Naive B cell (primary cell): ENCODE results near the gene ZNF764. TPM values are rescaled to one million over a fixed set of nuclear protein-coding genes. Genes with fewer than 3 reads are reported as not detected.

Source experiments
- ATAC-seq, 2 donors: fragments of 150-1000 bp; cut with Tn5 transposase; 2 replicates each; pipeline ENCODE4 v1.10.0; 2021; ENCODE audit warnings: low read depth in 2 of 2, mild to moderate bottlenecking in 2 of 2, moderate library complexity in 2 of 2
- DNase-seq: peaks from one replicate; pipeline ENCODE4 v3.0.0; 2022
- H3K27ac Mint-ChIP-seq, 6 donors: one replicate each; pipeline ENCODE4 v1.8.0; 2020 to 2022; ENCODE audit warnings: mild to moderate bottlenecking in 6 of 6, mixed read lengths in 6 of 6, moderate library complexity in 5 of 6, inconsistent platforms in 2 of 6
- H3K27me3 Mint-ChIP-seq, 3 donors: one replicate each; pipeline ENCODE4 v1.8.0; 2021 to 2022; ENCODE audit warnings: mixed read lengths in 3 of 3, mild to moderate bottlenecking in 1 of 3
- H3K36me3 Mint-ChIP-seq, 2 donors: one replicate each; pipeline ENCODE4 v1.8.0; 2020 to 2022; ENCODE audit warnings: mixed read lengths in 2 of 2, inconsistent platforms in 1 of 2, mild to moderate bottlenecking in 1 of 2
- H3K4me1 Mint-ChIP-seq, 3 donors: one replicate each; pipeline ENCODE4 v1.8.0; 2020 to 2022; ENCODE audit warnings: mixed read lengths in 3 of 3, inconsistent platforms in 1 of 3, mild to moderate bottlenecking in 1 of 3, moderate library complexity in 1 of 3
- H3K4me3 Mint-ChIP-seq, 8 donors: one replicate each; pipeline ENCODE4 v1.8.0; 2020 to 2022; ENCODE audit warnings: mild to moderate bottlenecking in 8 of 8, mixed read lengths in 8 of 8, moderate library complexity in 8 of 8, inconsistent platforms in 2 of 8
- H3K9me3 Mint-ChIP-seq, 7 donors: one replicate each; pipeline ENCODE4 v1.8.0; 2020 to 2022; ENCODE audit warnings: mixed read lengths in 7 of 7, mild to moderate bottlenecking in 5 of 7, inconsistent platforms in 2 of 7, moderate library complexity in 1 of 7
- polyA plus RNA-seq, 6 donors: library from polyadenylated mRNA; unstranded; fragments of 300-500 nt; fragmentation: Illumina TruSeq; gene quantifications; one replicate each; pipeline ENCODE4 v1.2.3, GENCODE V29; 2021; ENCODE audit warnings: low read depth in 6 of 6

Gene ZNF764
- polyA plus RNA-seq, 6 donors from 2014 or later = 2.3 to 6.8 (median 4.7) TPM; not detected in 1

GRCh38 chr16:30535777-30536190 lies 22.4 kb downstream of the ZNF764 start:
- H3K4me1 Mint-ChIP-seq = peaks cover 20 to 47% (median 33%) of the 10 kb centered on the region in 3 donors
- peak overlapping the region; percentile 90 to 99 (median 98) for H3K4me3 Mint-ChIP-seq
- H3K27me3 Mint-ChIP-seq = no peaks in the 10 kb centered on the region
- DNase-seq (peak; percentile 37), ATAC-seq (peak; percentile 52 to 54)
- H3K9me3 Mint-ChIP-seq = no peaks in the 10 kb centered on the region
- peak overlapping the region; percentile 93 to 99 (median 98) for H3K27ac Mint-ChIP-seq
- H3K36me3 Mint-ChIP-seq = peaks cover 0 to 7% of the 10 kb centered on the region in 2 donors

GRCh38 chr16:30535106-30535776 lies 22.9 kb downstream of the ZNF764 start:
- Mint-ChIP-seq H3K4me3 (peak overlapping the region; percentile 90 to 99 (median 98)), H3K27me3 (no peaks in the 10 kb centered on the region), H3K9me3 (no peaks in the 10 kb centered on the region), H3K27ac (peak overlapping the region; percentile 93 to 99 (median 98)), H3K4me1 (peaks cover 20 to 51% (median 38%) of the 10 kb centered on the region in 3 donors), H3K36me3 (peaks cover 0 to 7% of the 10 kb centered on the region in 2 donors)
- DNase-seq (no peak), ATAC-seq (peak; percentile 37 to 38)

GRCh38 chr16:30534368-30535105 lies 23.6 kb downstream of the ZNF764 start, which contains the start of gene ZNF747:
Gene ZNF747, minus strand, starts transcription at chr16:30534858. Its CDS starts 179 bp downstream, at chr16:30534679.
- peaks cover 0 to 7% of the 10 kb centered on the region in 2 donors for H3K36me3 Mint-ChIP-seq
- peak within 1 kb of the TSS; percentile 93 to 99 (median 98) for H3K27ac Mint-ChIP-seq
- H3K4me1 Mint-ChIP-seq = peaks cover 20 to 49% (median 40%) of the 10 kb centered on the region in 3 donors
- ATAC-seq (peak; percentile 85), DNase-seq (peak; percentile 87)
- no peaks in the 10 kb centered on the region for H3K9me3 Mint-ChIP-seq
- no peaks in the 10 kb centered on the region for H3K27me3 Mint-ChIP-seq
- peak within 1 kb of the TSS; percentile 90 to 99 (median 98) for H3K4me3 Mint-ChIP-seq

GRCh38 chr16:30533748-30534367 lies 24.3 kb downstream of the ZNF764 start:
- DNase-seq (no peak), ATAC-seq (no peak)
- Mint-ChIP-seq H3K9me3 (no peaks in the 10 kb centered on the region), H3K27ac (peak overlapping the region in 5 of 6 donors; percentile 28 to 99 (median 79)), H3K4me3 (peak overlapping the region; percentile 80 to 99 (median 98)), H3K27me3 (no peaks in the 10 kb centered on the region), H3K36me3 (peaks cover 0 to 7% of the 10 kb centered on the region in 2 donors), H3K4me1 (peaks cover 20 to 55% (median 39%) of the 10 kb centered on the region in 3 donors)

- Mint-ChIP-seq H3K4me1 (peaks cover 20 to 60% (median 39%) of the 10 kb centered on the region in 3 donors), H3K27ac (peak overlapping the region in 4 of 6 donors; percentile 45 to 93 (median 60)), H3K27me3 (no peaks in the 10 kb centered on the region), H3K9me3 (no peaks in the 10 kb centered on the region), H3K4me3 (peak overlapping the region; percentile 41 to 99 (median 82)), H3K36me3 (peaks cover 0 to 7% of the 10 kb centered on the region in 2 donors)
- DNase-seq (no peak), ATAC-seq (no peak)
Observed at GRCh38 chr16:30533146-30533522, 25.0 kb downstream of the ZNF764 start.

- H3K4me3 Mint-ChIP-seq = peak overlapping the region in 7 of 8 donors; percentile 50 to 99 (median 82)
- DNase-seq (no peak), ATAC-seq (no peak)
- H3K27ac Mint-ChIP-seq = peak overlapping the region in 3 of 6 donors; percentile 50 to 93 (median 70)
- peaks cover 0 to 7% of the 10 kb centered on the region in 2 donors for H3K36me3 Mint-ChIP-seq
- no peaks in the 10 kb centered on the region for H3K9me3 Mint-ChIP-seq
- H3K27me3 Mint-ChIP-seq = no peaks in the 10 kb centered on the region
- H3K4me1 Mint-ChIP-seq = peaks cover 26 to 60% (median 45%) of the 10 kb centered on the region in 3 donors
Observed at GRCh38 chr16:30532285-30533145, 25.7 kb downstream of the ZNF764 start.

GRCh38 chr16:30530163-30531037 lies 27.8 kb downstream of the ZNF764 start:
- Mint-ChIP-seq H3K4me3 (peak overlapping the region in 2 of 8 donors; percentile 3 to 70), H3K36me3 (peaks cover 0 to 6% of the 10 kb centered on the region in 2 donors), H3K27ac (peak overlapping the region in 2 of 6 donors; percentile 39 to 80), H3K27me3 (no peaks in the 10 kb centered on the region), H3K9me3 (no peaks in the 10 kb centered on the region), H3K4me1 (peaks cover 24 to 47% (median 42%) of the 10 kb centered on the region in 3 donors)
- DNase-seq (no peak), ATAC-seq (no peak)

GRCh38 chr16:30528799-30529457 lies 29.2 kb downstream of the ZNF764 start:
- Mint-ChIP-seq H3K4me3 (peak overlapping the region in 7 of 8 donors; percentile 15 to 94 (median 68)), H3K36me3 (no peaks in the 10 kb centered on the region), H3K4me1 (peaks cover 17 to 42% (median 40%) of the 10 kb centered on the region in 3 donors), H3K9me3 (no peaks in the 10 kb centered on the region), H3K27me3 (no peaks in the 10 kb centered on the region), H3K27ac (peak overlapping the region in 3 of 6 donors; percentile 67 to 94 (median 68))
- DNase-seq (no peak), ATAC-seq (no peak)

GRCh38 chr16:30527635-30528178 lies 30.5 kb downstream of the ZNF764 start:
- peak overlapping the region; percentile 92 to 98 (median 96) for H3K27ac Mint-ChIP-seq
- no peaks in the 10 kb centered on the region for H3K9me3 Mint-ChIP-seq
- DNase-seq = peak; percentile 75
- peak; percentile 65 to 66 for ATAC-seq
- H3K4me3 Mint-ChIP-seq = peak overlapping the region; percentile 83 to 94 (median 92)
- H3K36me3 Mint-ChIP-seq = no peaks in the 10 kb centered on the region
- H3K27me3 Mint-ChIP-seq = no peaks in the 10 kb centered on the region
- H3K4me1 Mint-ChIP-seq = peaks cover 13 to 36% (median 34%) of the 10 kb centered on the region in 3 donors

- Mint-ChIP-seq H3K27ac (peak overlapping the region; percentile 92 to 98 (median 96)), H3K9me3 (no peaks in the 10 kb centered on the region), H3K36me3 (peaks cover 4 to 6% of the 10 kb centered on the region in 2 donors), H3K4me3 (peak overlapping the region; percentile 83 to 94 (median 92)), H3K27me3 (no peaks in the 10 kb centered on the region), H3K4me1 (peaks cover 18 to 36% (median 34%) of the 10 kb centered on the region in 3 donors)
- ATAC-seq (peak; percentile 76 to 81), DNase-seq (peak; percentile 91)
Observed at GRCh38 chr16:30526823-30527634, 31.1 kb downstream of the ZNF764 start.
